HG03108 (cell line): ENCODE results near the gene WDR74.
"Not testable (repeated sequence)": the region's sequence is repeated elsewhere in the genome, so short reads cannot be mapped to it uniquely, and the experiment has no call there.

Experiments used
- ATAC-seq: cut with Tn5 transposase; IDR thresholded peaks from one replicate; pipeline ENCODE4 v1.9.1; 2021; ENCODE audit warnings: moderate library complexity; ENCODE audit not compliant: unreplicated experiment

WDR74 gene

GRCh38 chr11:62842171-62842741 is 2.9 kb upstream of the WDR74 start:
- no peak for ATAC-seq

DNA sequence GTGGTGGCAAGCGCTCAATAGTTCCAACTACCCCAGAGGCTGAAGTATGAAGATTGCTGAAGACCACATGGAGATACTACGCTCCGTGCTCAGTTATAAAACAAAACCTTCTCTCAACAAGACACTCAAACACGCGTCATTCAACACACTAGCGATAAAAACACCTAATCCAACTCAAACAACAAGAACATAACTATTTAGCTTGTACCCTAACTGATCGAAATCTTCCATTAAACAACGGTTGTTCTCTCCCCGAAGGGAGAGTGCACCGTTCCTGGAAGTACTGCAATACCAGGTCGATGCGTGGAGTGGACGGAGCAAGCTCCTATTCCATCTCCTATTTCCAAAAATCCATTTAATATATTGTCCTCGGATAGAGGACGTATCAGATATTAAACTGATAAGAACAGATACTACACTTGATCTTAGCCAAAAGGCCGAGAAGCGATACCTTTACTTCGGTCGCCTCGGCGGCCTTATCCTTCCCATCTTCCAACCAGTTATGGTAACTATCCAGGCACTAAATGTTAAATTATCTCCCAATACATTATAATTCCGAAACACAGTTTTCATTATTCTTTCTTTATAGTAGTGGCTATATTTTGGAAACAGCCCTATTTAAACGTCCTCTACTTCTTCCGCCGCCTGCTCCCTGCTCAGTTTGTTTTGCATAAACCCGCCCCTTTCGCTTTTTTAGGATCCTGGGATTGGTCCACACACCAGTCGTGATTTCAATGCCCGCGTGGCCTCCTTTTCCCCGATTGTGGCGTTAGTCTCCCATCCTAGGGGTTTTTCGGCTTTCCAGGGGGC is 2.2 kb upstream of the WDR74 start:
- peak; percentile 46 for ATAC-seq

DNA sequence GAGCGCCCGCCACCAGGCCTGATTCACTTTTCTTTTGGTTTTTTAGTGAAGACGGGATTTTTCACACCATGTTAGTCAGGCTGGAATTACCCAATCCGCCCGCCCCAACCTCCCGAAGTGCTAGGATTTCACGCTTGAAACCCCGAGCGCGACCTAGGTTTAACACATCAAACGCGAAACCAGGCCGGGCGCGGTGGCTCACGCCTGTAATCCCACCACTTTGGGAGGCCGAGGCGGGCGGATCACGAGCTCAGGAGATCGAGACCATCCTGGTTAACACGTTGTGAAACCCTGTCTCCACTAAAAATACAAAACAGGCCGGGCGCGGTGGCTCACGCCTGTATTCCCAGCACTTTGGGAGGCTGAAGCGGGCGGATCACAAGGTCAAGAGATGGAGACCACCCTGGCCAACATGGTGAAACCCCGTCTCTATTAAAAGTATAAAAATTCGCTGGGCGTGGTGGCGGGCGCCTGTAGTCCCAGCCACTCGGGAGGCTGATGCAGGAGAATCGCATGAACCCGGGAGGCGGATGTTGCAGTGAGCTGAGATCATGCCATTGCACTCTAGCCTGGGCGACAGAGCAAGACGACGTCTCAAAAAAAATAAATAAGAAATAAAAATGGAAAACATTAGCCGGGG is 1.5 kb upstream of the WDR74 start:
- ATAC-seq, result not testable (repeated sequence)

DNA sequence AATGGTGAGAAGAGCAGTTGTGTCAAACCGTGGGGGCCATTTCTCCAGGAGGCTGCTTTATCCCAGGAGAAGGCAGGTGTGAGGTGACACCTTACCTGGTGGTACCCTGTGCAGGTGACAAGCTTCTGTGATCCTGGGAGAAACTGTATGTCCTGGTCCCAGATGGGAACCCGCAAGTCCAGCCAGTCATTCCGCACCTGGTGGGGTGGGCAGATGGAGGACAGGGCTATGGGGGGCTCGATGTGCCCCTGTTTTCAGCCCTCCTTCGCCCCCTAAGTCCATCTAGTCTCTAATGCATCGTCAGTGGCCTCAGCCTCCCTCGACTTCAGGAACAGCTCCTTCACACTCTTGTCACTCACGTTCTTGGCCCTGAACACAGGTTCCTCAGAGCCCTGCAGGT is 4.1 kb downstream of the WDR74 start:
- ATAC-seq, result no peak

GRCh38 chr11:62832336-62833234 is 6.8 kb downstream of the WDR74 start, which contains the start of gene TEX54:
TEX54 (minus strand) TSS chr11:62832841.
- ATAC-seq, result no peak

DNA sequence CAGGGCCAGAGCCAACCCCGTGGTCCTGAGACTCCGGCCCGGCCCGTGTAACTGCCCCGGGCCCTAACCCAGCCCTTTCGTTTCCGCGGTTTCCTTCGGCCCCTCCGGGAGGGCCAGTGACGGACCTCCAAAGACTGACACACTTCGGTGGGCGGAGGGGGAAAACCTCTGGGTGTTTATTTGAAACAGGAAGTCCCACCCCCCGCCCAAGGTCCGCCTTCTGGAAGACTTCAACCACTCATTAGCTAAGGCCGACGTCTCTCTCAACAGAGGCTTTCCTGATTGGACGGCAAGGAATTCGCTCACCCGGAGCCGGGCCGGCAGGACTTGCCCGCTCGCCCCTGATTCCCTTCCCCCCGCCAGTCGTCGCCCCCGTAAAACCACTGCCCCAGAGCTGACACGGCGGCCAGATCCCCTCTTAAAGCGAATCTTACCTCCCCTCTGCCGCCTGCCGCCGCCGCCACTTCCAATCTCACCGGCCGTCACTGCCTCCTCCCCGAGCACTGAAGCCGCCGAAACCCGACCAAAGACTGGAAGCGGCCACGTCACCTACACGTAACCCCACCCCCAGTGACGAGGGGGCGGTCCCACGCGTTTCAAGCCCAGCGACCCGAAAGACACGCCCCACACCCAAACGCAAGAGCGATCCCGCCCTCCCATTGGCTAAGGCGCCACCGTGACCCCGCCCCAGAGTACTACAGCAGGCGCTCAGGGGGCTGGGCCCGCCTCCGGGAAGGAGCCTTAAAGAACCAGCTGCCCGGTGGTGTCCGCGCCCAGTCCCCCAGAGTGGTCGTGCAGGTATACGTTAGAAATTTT is 7.7 kb downstream of the WDR74 start, which contains the start of gene STX5:
TSS of gene STX5 (minus strand) at position 532 of the 816 bp plus-strand sequence. CDS start 808 bp downstream, outside the sequence.
- peak; percentile 83 for ATAC-seq

DNA sequence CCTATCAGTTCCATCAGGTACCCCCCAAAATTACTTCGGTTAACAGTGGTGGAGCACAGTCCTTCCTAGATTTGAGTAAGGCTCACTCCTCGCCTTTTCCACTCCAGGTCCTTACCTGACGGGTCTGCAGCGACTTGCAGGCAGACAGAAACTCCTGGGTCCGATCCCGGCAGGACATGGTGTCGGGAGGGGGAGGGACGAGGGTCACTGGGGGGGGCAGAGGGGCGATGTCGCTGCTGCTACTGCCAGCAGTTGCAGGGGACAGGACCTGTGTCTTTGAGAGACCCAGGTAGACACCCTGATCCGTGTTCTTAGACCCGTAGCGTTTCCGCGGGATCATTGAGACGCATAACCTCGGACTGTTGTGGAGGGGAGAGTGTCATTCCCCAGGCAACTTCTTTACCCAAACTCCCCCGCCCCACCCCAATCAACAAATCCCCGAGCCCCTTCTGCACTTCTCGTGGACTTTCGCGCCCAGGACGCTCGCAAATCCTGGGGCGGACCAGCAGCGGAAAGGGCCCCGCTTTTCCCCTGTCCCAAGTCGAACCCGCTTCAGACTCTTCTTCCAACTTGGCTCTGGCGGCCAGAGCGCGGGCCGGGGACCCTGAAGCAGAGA is 8.4 kb downstream of the WDR74 start:
- no peak for ATAC-seq

DNA sequence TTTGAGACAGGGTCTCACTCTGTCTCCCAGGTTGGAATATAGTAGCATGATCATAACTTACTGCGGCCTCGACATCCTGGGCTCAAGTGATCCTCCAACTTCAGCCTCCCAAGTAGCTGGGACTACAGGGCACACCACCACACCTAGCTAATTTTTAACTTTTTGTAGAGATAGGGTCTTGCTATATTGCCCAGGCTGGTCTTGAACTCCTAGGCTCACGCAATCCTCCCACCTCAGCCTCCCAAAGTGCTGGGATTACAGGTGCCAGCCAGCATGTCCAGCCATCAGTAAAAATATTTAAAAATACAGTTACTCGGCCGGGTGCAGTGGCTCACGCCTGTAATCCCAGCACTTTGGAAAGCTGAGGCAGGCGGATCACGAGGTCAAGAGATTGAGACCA is 11.3 kb downstream of the WDR74 start:
- ATAC-seq, result not testable (repeated sequence)

DNA sequence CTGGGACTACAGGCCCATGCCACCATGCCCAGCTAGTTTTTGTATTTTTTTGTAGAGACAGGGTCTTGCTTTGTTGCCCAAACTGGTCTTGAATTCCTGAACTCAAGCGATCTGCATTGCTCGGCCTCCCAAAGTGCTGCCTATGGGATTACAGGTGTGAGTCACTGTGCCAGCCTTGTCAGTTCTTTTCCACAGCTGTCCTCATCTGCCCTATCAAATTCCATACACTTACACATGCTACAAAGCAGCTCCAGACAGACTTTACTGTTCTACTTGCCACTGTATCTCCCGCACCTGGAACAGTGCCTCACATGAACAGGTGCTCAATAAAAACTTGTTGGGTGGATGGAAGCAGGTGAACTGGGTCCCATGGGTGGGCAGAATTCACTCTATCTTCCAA is 15.7 kb downstream of the WDR74 start:
- no peak for ATAC-seq

- ATAC-seq, result no peak
Observed at GRCh38 chr11:62817129-62817528, 22.3 kb downstream of the WDR74 start.

DNA sequence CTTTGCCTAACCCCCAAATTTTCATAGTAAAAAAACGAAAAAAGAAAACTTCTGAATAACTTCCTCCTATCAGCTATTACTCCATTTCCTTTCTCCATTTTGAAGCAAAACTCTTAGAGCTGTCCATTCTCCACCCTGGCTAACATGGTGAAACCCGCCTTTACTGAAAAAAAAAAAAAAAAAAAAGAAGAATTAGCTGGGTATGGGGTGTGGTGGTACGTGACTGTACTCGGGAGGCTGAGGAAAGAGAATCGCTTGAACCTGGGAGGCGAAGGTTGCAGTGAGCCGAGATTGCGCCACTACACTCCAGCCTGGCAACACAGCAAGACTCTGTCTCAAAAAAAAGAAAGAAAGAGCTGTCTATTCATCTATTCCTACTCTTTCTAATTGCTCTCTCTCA is 22.8 kb downstream of the WDR74 start:
- ATAC-seq, result no peak

GRCh38 chr11:62811659-62812058 is 27.7 kb downstream of the WDR74 start:
- ATAC-seq, result no peak

DNA sequence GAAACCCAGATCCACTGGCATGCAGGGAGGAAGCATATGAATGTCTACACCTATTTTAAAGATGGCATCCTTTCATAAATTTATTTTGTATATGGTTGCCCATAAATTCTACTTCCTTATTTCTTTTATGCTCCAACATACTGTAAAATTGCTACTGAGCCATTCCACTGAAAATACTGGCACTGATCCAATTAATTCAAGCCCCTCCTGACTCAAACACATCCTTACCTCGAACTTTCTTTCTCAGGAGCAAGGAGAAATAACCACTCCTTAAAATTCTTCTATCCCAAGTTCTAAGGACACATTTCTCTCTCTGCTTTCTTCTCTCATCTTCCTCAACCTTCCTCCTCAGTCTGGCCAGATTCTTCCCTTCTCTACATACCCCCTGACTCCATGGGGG is 28.6 kb downstream of the WDR74 start:
- no peak for ATAC-seq

DNA sequence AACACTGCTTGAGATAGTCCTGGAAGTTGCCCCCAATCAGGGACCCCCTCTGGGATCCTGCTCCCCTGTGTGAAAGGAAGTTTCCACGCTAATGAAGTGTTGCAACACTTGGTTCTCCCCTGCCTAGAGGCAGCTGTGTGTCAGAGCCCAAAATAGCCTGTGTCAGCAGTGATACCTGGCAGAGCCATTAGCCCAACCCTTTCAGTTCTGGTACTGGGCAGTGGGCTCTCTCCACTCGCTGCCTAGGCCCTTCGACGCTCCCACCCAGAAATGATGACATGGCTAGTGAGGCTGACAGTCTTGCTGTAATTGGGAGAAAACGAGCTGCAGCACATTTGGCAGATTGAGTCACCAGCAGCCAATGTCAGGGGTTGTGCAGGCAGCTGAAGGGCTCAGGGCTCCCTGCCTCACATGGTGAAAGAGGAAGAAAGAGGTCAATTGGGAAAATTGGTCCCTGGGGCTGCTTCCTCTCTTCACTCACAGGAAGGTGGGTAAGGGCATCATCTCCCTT is 32.7 kb downstream of the WDR74 start:
- no peak for ATAC-seq

DNA sequence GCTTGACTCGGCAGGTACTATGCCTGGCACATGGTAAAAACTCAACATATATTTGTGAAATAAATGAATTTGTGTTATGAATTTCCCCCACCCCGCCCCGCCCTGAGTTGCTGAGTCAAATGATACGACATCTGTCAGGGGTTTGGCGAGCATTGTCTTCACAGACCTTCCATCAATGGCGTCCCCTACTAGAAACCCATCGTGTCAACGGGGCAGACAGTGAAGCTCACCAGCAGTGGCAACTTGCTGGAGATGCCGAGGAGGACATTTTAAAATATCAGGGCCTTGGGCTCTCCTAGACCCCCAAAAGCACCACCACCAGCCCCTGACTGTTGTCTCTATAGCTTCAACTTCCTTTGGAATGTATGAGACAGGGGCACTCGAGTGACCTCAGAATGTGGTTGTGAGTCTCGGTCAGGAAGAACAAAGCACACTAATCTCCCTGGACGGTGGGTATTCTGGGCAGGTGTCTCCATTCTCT is 33.4 kb downstream of the WDR74 start:
- ATAC-seq, result no peak

DNA sequence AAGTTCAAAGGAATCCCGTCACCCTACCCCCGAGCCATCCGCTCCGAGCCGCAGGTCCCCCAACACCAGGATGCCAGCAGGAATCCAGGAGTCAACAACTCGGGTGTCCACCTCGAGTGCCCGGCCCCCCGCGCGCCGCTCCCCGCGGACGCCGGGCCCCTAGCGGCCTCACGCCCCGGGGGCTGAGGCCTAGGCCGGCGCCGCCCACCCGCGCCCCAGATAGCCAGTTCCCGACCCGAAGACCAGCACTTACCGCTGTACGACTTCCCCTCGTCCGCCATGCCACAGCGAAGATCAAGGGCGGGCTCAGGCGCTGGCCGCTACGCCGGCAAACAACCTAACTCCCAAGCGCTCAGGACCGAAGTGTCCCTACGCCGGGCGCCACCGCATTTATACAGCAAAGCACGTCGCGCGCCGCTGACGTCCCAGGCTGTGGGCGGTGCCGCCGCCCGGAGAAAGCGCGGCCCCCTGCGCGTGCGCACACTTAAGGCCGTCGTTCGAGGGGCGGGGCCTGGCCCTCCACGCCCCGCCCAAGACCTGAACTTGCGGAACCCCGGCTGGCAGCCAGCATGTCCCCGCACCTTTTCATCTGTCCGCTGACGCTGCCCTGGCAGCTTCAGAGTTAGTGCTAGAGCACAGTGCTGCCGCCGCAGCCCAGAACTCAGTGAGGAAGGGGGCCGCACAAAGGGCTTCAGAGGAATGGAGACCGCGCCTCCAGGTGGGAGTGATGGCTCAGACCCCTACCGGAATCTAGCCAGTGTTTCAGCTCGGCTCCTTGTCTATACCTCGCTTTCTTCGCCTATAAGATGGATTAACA is 34.1 kb downstream of the WDR74 start, which contains the start of gene NXF1:
TSS of gene NXF1 (minus strand) at position 365 of the 817 bp plus-strand sequence. CDS start at position 281, 84 bp downstream.
- ATAC-seq, result peak; percentile 80

GRCh38 chr11:62804310-62805075 is 34.9 kb downstream of the WDR74 start:
- ATAC-seq, result no peak

DNA sequence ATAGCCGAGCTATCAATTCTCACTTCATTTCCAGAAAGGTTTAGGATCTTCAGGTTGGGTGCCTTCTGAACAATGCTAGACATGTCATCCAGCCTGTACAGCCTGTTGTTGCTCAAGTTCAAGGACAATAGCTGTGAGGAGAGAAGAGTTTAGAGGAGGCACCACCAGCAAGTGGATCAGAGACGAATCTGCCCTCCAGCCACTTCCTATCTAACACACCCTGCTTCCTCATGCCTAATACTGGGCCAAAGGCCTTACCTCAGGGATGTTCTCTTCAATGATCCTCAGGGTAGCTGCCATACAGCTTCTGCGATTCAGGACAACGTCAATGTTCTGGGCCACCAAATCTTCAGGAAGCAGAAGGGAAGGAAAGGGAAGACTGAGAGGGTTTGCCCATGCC is 38.3 kb downstream of the WDR74 start:
- ATAC-seq, result no peak
